Measurements from ENCODE around the gene SLC35G1.

The SLC35G1 gene

DNA sequence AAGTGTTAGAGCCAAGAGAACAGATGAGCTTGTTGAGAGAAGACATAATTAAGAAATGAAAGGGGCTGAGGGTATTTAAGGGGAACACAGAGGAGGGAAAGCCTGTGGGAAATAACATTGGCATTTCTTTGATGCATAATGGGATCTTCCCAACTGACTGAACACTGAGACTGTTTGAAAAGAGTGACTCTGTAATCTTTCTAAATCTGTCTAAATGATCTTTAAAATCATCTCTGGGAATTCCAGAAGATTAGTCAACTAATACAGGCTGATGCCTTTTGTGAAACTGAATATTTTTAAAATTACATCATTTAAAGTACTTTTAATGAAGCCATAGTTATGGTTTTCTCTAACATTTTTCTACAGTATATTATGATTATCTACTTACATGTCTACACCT is 17.4 kb upstream of the SLC35G1 start:
- Histone ChIP-seq H3K9me3 (ENCODE audit: control insufficient read depth in 5 of 5, low read length in 5 of 5) (no peaks in the 10 kb centered on the region), H3K4me1 (ENCODE audit: control insufficient read depth in 5 of 5, insufficient read depth in 5 of 5, low read length in 5 of 5) (peaks cover 0 to 10% (median 5%) of the 10 kb centered on the region in 5 donors), H3K4me3 (ENCODE audit: low read depth in 1 of 5, low read length in 5 of 5) (no peak overlapping the region)

DNA sequence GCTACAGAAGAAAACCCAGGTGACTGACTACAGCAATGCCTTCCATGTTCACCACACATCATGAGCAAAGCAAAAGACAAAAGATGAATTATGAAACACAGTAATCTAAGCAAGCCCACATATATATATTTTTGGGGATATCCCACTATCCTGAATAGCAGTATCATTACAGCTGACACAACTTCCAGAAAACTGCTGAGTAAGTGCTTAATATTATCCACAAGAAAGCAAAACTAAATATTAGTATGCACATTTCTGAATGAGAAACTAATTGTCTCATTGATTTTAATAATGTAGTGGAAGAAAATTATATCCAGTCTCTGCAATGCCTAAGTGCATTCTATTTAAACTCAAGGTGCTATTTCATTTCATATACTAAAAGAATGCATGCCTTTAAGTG is 14.5 kb upstream of the SLC35G1 start:
- H3K36me3 ChIP-seq (ENCODE audit: control insufficient read depth in 5 of 5, insufficient read depth in 5 of 5, low read length in 5 of 5), result no peaks in the 10 kb centered on the region
- no peak overlapping the region for H3K4me3 ChIP-seq (ENCODE audit: low read depth in 1 of 5, low read length in 5 of 5)
- no peaks in the 10 kb centered on the region for H3K27me3 ChIP-seq (ENCODE audit: control insufficient read depth in 5 of 5, insufficient read depth in 4 of 5, low read length in 5 of 5)
- H3K9ac ChIP-seq (ENCODE audit: low read length in 5 of 5), result no peak overlapping the region
- H3K9me3 ChIP-seq (ENCODE audit: control insufficient read depth in 5 of 5, low read length in 5 of 5), result no peaks in the 10 kb centered on the region
- H3K27ac ChIP-seq (ENCODE audit: low read depth, low read length), result no peak overlapping the region
- H3K4me1 ChIP-seq (ENCODE audit: control insufficient read depth in 5 of 5, insufficient read depth in 5 of 5, low read length in 5 of 5), result no peaks in the 10 kb centered on the region

More for the DNA sequence above, 17.4 kb upstream of the SLC35G1 start:
- no peaks in the 10 kb centered on the region for H3K27me3 ChIP-seq (ENCODE audit: control insufficient read depth in 5 of 5, insufficient read depth in 4 of 5, low read length in 5 of 5)
- H3K36me3 ChIP-seq (ENCODE audit: control insufficient read depth in 5 of 5, insufficient read depth in 5 of 5, low read length in 5 of 5), result no peaks in the 10 kb centered on the region
- H3K9ac ChIP-seq (ENCODE audit: low read length in 5 of 5), result no peak overlapping the region
- H3K27ac ChIP-seq (ENCODE audit: low read depth, low read length), result no peak overlapping the region

DNA sequence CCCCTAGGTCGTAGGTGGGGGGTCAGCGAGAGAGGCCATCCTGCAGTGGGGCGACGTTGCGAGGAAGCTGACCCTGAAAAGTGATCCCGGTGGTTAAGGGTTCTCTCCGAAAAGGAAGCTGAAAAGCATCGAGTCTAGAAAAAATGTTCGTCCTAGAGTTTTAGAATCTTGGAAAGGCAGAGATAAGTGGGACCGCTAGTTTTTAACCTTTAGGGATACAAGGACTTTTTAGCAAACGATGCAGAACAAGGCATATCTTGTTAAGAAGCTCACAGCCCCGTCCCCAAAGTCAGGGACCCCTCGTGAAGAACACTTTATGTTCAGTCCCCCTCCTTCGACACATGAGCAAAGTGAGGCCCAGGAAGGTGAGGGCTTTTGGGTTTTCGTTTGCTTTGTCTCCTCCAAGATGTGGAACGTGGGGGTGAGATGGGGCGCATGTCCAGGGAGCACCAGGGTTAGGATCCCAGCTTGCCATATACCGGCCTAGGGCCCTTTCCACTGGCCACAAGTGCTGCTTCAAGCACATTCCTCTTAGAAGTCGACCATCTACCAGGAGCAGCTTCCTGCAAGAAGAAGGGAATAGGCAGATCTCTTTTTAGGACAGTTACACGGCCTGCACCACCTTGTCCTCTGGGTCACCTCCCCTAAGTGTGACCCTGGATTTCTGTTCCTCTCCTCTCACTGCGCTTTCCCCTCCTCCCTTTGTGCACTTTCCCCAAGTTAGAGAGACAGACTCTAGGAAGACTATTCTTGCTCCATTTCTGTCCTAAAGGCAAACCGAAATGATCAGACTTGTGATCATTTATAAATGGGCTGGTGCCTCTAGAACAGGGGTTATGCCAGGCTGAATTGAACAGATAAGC is 969 bp downstream of the SLC35G1 start:
- H3K27ac ChIP-seq (ENCODE audit: low read depth, low read length), result peak overlapping the region; percentile 16

DNA sequence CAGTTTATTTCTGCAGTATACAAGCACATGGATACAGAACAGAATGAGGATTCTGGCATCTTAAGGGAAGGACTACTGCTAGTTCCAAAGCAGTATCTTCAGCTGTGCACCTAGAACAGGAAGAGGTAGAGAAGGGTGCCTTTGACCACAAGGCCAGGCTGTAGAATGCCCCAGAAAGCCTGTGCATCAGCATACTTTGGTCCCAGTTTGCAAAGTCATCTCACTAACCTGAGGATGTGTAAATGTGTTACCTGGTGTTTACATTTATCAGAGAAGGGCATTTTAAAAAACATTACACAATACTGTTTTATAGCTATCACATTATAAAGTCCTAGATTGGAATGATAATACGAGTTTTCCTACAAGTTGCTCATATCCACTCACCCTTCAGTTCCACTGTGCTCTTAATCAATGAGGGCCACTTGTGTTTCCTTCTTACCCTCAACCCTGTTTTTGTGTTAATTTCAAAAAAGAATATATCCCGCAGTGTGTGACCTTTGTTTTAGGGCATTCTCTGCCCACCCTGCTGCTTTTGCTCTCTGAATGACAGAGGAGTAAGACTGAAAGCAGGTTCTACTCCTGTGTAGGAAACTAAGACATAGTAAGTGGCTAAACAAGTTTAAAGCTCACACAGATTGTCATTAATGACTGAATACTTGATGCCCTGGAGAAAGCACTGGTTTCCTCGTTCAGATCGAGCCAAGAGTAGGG is 3.4 kb downstream of the SLC35G1 start:
- Histone ChIP-seq H3K4me1 (ENCODE audit: control insufficient read depth in 5 of 5, insufficient read depth in 5 of 5, low read length in 5 of 5) (peaks cover 0 to 31% (median 24%) of the 10 kb centered on the region in 5 donors), H3K27ac (ENCODE audit: low read depth, low read length) (no peak overlapping the region), H3K9ac (ENCODE audit: low read length in 5 of 5) (no peak overlapping the region), H3K4me3 (ENCODE audit: low read depth in 1 of 5, low read length in 5 of 5) (no peak overlapping the region), H3K9me3 (ENCODE audit: control insufficient read depth in 5 of 5, low read length in 5 of 5) (no peaks in the 10 kb centered on the region), H3K27me3 (ENCODE audit: control insufficient read depth in 5 of 5, insufficient read depth in 4 of 5, low read length in 5 of 5) (no peaks in the 10 kb centered on the region), H3K36me3 (ENCODE audit: control insufficient read depth in 5 of 5, insufficient read depth in 5 of 5, low read length in 5 of 5) (peaks cover 0 to 8% (median 3%) of the 10 kb centered on the region in 5 donors)

More for the DNA sequence above, 969 bp downstream of the SLC35G1 start:
- H3K27me3 ChIP-seq (ENCODE audit: control insufficient read depth in 5 of 5, insufficient read depth in 4 of 5, low read length in 5 of 5), result no peaks in the 10 kb centered on the region
- no peaks in the 10 kb centered on the region for H3K36me3 ChIP-seq (ENCODE audit: control insufficient read depth in 5 of 5, insufficient read depth in 5 of 5, low read length in 5 of 5)
- peaks cover 0 to 31% (median 24%) of the 10 kb centered on the region in 5 donors for H3K4me1 ChIP-seq (ENCODE audit: control insufficient read depth in 5 of 5, insufficient read depth in 5 of 5, low read length in 5 of 5)
- peak overlapping the region; percentile 3 to 88 (median 84) for H3K9ac ChIP-seq (ENCODE audit: low read length in 5 of 5)
- no peaks in the 10 kb centered on the region for H3K9me3 ChIP-seq (ENCODE audit: control insufficient read depth in 5 of 5, low read length in 5 of 5)
- peak overlapping the region; percentile 77 to 92 (median 83) for H3K4me3 ChIP-seq (ENCODE audit: low read depth in 1 of 5, low read length in 5 of 5)

DNA sequence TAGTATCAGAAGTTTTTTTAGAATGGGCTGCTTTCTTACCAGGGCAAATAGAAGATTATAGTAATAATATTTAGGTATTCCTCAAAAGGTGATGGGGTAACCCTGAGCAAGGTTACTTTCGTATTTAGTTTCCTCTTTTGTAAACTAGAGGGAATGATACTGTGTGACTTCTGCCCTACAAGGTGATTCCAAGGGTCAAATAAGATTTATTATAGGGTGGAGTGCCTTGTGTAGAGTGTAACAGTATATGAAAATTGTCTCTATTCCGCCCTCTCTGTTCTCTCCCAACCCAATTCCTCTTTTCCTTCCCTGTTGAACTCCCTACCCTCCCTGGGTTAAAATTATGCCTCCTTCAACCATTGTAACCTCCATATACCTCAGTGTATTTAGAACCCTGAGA is 5.3 kb downstream of the SLC35G1 start:
- H3K9me3 ChIP-seq (ENCODE audit: control insufficient read depth in 5 of 5, low read length in 5 of 5), result no peaks in the 10 kb centered on the region
- no peak overlapping the region for H3K4me3 ChIP-seq (ENCODE audit: low read depth in 1 of 5, low read length in 5 of 5)
- no peak overlapping the region for H3K9ac ChIP-seq (ENCODE audit: low read length in 5 of 5)
- peaks cover 0 to 8% (median 3%) of the 10 kb centered on the region in 5 donors for H3K36me3 ChIP-seq (ENCODE audit: control insufficient read depth in 5 of 5, insufficient read depth in 5 of 5, low read length in 5 of 5)
- no peak overlapping the region for H3K27ac ChIP-seq (ENCODE audit: low read depth, low read length)
- peaks cover 0 to 24% (median 18%) of the 10 kb centered on the region in 5 donors for H3K4me1 ChIP-seq (ENCODE audit: control insufficient read depth in 5 of 5, insufficient read depth in 5 of 5, low read length in 5 of 5)
- H3K27me3 ChIP-seq (ENCODE audit: control insufficient read depth in 5 of 5, insufficient read depth in 4 of 5, low read length in 5 of 5), result no peaks in the 10 kb centered on the region

DNA sequence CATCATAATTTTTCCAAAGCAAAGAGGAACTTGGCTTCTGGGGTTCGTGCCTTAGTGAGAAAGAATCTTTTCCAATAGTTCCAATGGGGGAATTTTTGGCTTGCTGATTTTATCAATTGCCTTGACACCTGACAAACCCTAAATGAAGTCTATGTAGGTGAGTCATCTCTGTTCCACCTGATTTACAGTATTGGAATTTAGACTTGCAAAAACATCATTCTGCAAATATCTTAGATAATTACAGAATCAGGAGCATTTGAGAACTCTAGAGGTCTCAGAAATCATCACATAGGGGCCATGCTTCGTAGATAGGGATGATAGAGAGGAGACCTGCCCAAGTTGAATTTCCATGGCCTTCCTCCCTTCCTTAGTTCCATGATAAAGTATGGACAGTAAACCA is 9.3 kb downstream of the SLC35G1 start:
- H3K27me3 ChIP-seq (ENCODE audit: control insufficient read depth in 5 of 5, insufficient read depth in 4 of 5, low read length in 5 of 5), result no peaks in the 10 kb centered on the region

DNA sequence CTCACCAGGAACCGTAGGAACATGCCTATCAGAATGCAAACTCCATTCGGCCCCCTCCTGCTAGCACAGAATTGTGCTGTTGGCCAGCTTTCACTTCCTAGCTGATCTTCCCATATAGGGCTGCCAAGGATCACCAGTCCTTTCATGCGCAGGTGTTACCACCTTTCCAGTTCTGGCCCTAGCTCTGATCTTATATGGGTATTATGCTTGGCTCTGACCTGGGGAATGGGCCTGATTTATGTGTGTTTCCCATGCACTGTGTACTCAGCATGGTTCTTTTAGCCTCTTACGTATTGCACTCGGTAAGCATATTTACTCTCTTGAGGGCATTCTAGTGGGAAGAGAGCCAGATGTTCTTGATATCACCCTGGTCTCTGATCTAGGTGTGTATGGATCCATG is 11.1 kb downstream of the SLC35G1 start:
- Histone ChIP-seq H3K9me3 (ENCODE audit: control insufficient read depth in 5 of 5, low read length in 5 of 5) (no peaks in the 10 kb centered on the region), H3K4me3 (ENCODE audit: low read depth in 1 of 5, low read length in 5 of 5) (no peak overlapping the region), H3K4me1 (ENCODE audit: control insufficient read depth in 5 of 5, insufficient read depth in 5 of 5, low read length in 5 of 5) (peaks cover 0 to 4% (median 0%) of the 10 kb centered on the region in 5 donors), H3K27ac (ENCODE audit: low read depth, low read length) (no peak overlapping the region), H3K9ac (ENCODE audit: low read length in 5 of 5) (no peak overlapping the region), H3K36me3 (ENCODE audit: control insufficient read depth in 5 of 5, insufficient read depth in 5 of 5, low read length in 5 of 5) (peaks cover 5 to 8% (median 8%) of the 10 kb centered on the region in 5 donors), H3K27me3 (ENCODE audit: control insufficient read depth in 5 of 5, insufficient read depth in 4 of 5, low read length in 5 of 5) (no peaks in the 10 kb centered on the region)

More for the DNA sequence above, 9.3 kb downstream of the SLC35G1 start:
- no peak overlapping the region for H3K4me3 ChIP-seq (ENCODE audit: low read depth in 1 of 5, low read length in 5 of 5)
- H3K27ac ChIP-seq (ENCODE audit: low read depth, low read length), result no peak overlapping the region
- H3K9me3 ChIP-seq (ENCODE audit: control insufficient read depth in 5 of 5, low read length in 5 of 5), result no peaks in the 10 kb centered on the region
- no peak overlapping the region for H3K9ac ChIP-seq (ENCODE audit: low read length in 5 of 5)
- H3K36me3 ChIP-seq (ENCODE audit: control insufficient read depth in 5 of 5, insufficient read depth in 5 of 5, low read length in 5 of 5), result peaks cover 2 to 8% (median 5%) of the 10 kb centered on the region in 5 donors
- H3K4me1 ChIP-seq (ENCODE audit: control insufficient read depth in 5 of 5, insufficient read depth in 5 of 5, low read length in 5 of 5), result peaks cover 0 to 4% (median 0%) of the 10 kb centered on the region in 5 donors

DNA sequence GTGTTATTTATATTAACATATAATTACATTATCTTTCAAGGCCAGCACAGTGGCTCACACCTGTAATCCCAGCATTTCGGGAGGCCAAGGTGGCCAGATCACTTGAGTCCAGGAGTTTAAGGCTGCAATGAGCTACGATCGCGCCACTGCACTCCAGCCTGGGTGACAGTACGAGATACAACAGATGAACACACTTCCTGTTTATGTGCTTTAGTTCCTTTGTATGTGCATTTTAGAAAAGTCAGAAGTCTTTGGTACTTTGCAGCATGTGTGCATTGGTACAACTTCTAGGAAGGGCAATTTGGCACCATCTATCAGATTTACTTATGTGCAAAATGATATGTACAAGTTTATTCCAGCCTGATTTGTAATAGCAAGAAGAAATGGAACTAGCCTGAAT is 13.3 kb downstream of the SLC35G1 start:
- no peak overlapping the region for H3K4me3 ChIP-seq (ENCODE audit: low read depth in 1 of 5, low read length in 5 of 5)
- peaks cover 0 to 6% (median 5%) of the 10 kb centered on the region in 5 donors for H3K36me3 ChIP-seq (ENCODE audit: control insufficient read depth in 5 of 5, insufficient read depth in 5 of 5, low read length in 5 of 5)
- peaks cover 0 to 4% (median 0%) of the 10 kb centered on the region in 5 donors for H3K4me1 ChIP-seq (ENCODE audit: control insufficient read depth in 5 of 5, insufficient read depth in 5 of 5, low read length in 5 of 5)
- no peaks in the 10 kb centered on the region for H3K9me3 ChIP-seq (ENCODE audit: control insufficient read depth in 5 of 5, low read length in 5 of 5)
- H3K27ac ChIP-seq (ENCODE audit: low read depth, low read length), result no peak overlapping the region
- H3K27me3 ChIP-seq (ENCODE audit: control insufficient read depth in 5 of 5, insufficient read depth in 4 of 5, low read length in 5 of 5), result no peaks in the 10 kb centered on the region
- no peak overlapping the region for H3K9ac ChIP-seq (ENCODE audit: low read length in 5 of 5)

DNA sequence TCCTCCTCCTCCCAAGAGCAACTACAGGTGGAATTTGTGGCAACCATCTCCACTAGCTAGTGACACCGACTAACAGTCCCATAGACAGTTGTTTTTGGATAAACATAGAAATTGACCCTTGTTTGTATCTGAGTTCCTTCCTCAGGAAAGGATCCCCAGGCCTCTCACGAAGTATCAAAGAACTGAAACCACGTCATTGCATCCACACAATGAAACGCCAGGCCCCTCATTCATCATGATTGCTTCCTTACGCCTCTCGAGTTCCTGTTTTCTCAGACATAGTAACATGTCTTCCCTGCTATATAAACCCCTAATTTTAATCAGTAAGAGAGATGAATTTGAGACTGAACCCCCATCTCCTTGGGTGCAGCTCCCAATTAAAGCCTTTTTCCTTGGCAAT is 18.1 kb downstream of the SLC35G1 start:
- no peak overlapping the region for H3K9ac ChIP-seq (ENCODE audit: low read length in 5 of 5)
- H3K9me3 ChIP-seq (ENCODE audit: control insufficient read depth in 5 of 5, low read length in 5 of 5), result no peaks in the 10 kb centered on the region
- H3K36me3 ChIP-seq (ENCODE audit: control insufficient read depth in 5 of 5, insufficient read depth in 5 of 5, low read length in 5 of 5), result peaks cover 2 to 9% (median 5%) of the 10 kb centered on the region in 5 donors
- H3K27me3 ChIP-seq (ENCODE audit: control insufficient read depth in 5 of 5, insufficient read depth in 4 of 5, low read length in 5 of 5), result no peaks in the 10 kb centered on the region
- H3K4me3 ChIP-seq (ENCODE audit: low read depth in 1 of 5, low read length in 5 of 5), result no peak overlapping the region
- H3K27ac ChIP-seq (ENCODE audit: low read depth, low read length), result no peak overlapping the region
- H3K4me1 ChIP-seq (ENCODE audit: control insufficient read depth in 5 of 5, insufficient read depth in 5 of 5, low read length in 5 of 5), result peaks cover 0 to 3% (median 2%) of the 10 kb centered on the region in 5 donors

DNA sequence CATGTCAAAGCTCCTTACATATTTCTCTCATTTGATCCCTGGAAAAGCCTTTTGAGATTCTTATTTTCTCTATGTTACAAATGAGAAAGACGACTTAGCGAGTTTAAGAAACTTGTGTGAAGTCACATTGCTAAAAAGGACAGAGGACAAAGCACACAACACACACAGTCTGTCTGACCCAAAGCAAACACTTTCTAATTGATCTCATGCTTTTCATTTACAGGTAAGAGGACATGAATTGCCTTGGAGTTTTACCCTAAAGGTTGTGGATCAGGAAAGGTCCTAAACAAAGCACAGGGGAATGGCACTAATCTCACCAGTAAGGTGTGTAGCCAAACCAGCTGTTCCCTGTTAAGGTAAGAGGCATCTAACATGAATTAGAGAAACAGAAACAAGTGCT is 18.7 kb downstream of the SLC35G1 start:
- Histone ChIP-seq H3K27ac (ENCODE audit: low read depth, low read length) (no peak overlapping the region), H3K27me3 (ENCODE audit: control insufficient read depth in 5 of 5, insufficient read depth in 4 of 5, low read length in 5 of 5) (no peaks in the 10 kb centered on the region), H3K4me1 (ENCODE audit: control insufficient read depth in 5 of 5, insufficient read depth in 5 of 5, low read length in 5 of 5) (peaks cover 0 to 3% (median 0%) of the 10 kb centered on the region in 5 donors), H3K9ac (ENCODE audit: low read length in 5 of 5) (no peak overlapping the region), H3K36me3 (ENCODE audit: control insufficient read depth in 5 of 5, insufficient read depth in 5 of 5, low read length in 5 of 5) (peaks cover 2 to 9% (median 5%) of the 10 kb centered on the region in 5 donors), H3K4me3 (ENCODE audit: low read depth in 1 of 5, low read length in 5 of 5) (no peak overlapping the region), H3K9me3 (ENCODE audit: control insufficient read depth in 5 of 5, low read length in 5 of 5) (no peaks in the 10 kb centered on the region)
